ENCODE results near the gene BPIFA1. TPM values are rescaled to one million over a fixed set of nuclear protein-coding genes. Genes with fewer than 3 reads are reported as not detected.

BPIFA1 gene
- total and polyA plus RNA-seq, 2 donors: 1.2 to 6.0 TPM

DNA sequence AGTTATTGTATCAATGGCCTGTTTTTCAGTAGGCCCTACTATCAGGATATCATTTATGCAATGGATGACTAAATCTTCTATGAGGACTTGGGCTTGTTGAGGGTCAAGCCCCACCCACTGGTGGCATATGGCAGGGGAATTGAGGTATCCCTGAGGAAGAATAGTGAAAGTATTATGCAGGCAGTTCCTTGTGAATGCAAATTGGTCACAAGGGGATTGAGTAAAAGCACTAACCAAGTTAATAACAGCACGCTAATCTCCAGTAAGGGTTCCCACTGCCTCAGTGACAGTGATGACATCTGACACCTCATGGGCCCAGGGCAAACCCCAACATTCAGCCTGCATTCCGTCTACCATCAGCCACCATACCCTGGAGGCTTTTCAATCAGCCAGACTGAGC lies 14.9 kb downstream of the BPIFA1 start:
- Histone ChIP-seq H3K27ac (ENCODE audit: low read depth in 1 of 2, low read length in 1 of 2) (no peak overlapping the region), H3K9me3 (ENCODE audit: control insufficient read depth in 2 of 2, insufficient read depth in 1 of 2, low read length in 1 of 2) (no peaks in the 10 kb centered on the region), H3K36me3 (ENCODE audit: control insufficient read depth in 2 of 2, insufficient read depth in 2 of 2, low read length in 1 of 2) (no peaks in the 10 kb centered on the region), H3K4me1 (ENCODE audit: control insufficient read depth in 2 of 2, insufficient read depth in 2 of 2, low read length in 2 of 2) (no peaks in the 10 kb centered on the region), H3K27me3 (ENCODE audit: control insufficient read depth in 2 of 2, insufficient read depth in 1 of 2, low read length in 1 of 2) (no peaks in the 10 kb centered on the region), H3K4me3 (ENCODE audit: low read length in 2 of 2) (no peak overlapping the region)
- 61% methylated on average over 2 of the region's 2 CpGs for WGBS
- no peak for DNase-seq (ENCODE audit: low read depth in 6 of 9, low spot score in 9 of 9)

DNA sequence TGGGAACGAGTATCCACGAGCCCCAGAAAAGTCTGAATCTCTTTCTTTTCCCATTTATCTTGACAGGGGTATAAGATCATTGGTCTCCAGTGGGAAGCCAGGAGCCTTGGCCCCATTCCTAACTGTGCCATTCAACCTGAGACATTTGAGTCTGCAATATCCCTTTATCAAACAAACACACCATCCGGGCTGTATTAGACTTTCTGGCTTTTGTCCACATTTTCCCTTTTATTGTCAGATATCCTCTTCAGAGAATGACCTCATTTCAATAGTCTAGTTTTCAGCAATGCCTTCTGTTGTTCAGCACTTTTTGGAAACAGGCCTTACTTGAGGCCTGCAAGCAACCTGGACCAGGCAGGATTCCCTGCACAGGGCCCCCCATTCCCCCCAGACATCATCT lies 15.7 kb downstream of the BPIFA1 start:
- Histone ChIP-seq H3K27me3 (ENCODE audit: control insufficient read depth in 2 of 2, insufficient read depth in 1 of 2, low read length in 1 of 2) (no peaks in the 10 kb centered on the region), H3K4me3 (ENCODE audit: low read length in 2 of 2) (no peak overlapping the region), H3K27ac (ENCODE audit: low read depth in 1 of 2, low read length in 1 of 2) (no peak overlapping the region), H3K4me1 (ENCODE audit: control insufficient read depth in 2 of 2, insufficient read depth in 2 of 2, low read length in 2 of 2) (no peaks in the 10 kb centered on the region), H3K36me3 (ENCODE audit: control insufficient read depth in 2 of 2, insufficient read depth in 2 of 2, low read length in 1 of 2) (no peaks in the 10 kb centered on the region), H3K9me3 (ENCODE audit: control insufficient read depth in 2 of 2, insufficient read depth in 1 of 2, low read length in 1 of 2) (no peaks in the 10 kb centered on the region)
- no peak for DNase-seq (ENCODE audit: low read depth in 6 of 9, low spot score in 9 of 9)
- 97% methylated on average over 3 of the region's 3 CpGs for WGBS

DNA sequence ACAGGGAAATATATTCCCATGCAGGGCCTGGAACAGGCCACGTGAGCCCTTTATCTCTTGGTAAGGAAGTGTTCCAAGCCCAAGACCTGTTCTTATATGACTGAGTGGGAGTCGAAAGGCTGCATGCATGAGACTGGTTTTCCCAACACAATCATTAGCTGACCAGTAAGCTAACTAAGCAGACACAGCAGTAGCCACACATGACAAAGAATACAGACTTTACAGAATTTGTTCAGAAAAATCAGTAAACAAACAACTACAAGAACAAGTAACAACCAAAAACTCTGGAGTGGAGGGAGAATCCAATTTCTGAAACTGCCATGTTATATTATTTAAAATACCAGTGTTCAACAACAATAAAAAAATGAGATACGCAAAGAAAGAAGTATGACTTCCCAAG lies 16.7 kb downstream of the BPIFA1 start:
- H3K4me3 ChIP-seq (ENCODE audit: low read length in 2 of 2): no peak overlapping the region
- DNase-seq (ENCODE audit: low read depth in 6 of 9, low spot score in 9 of 9): no peak
- whole genome bisulfite sequencing: 91% methylated on average over 3 of the region's 3 CpGs
- no peaks in the 10 kb centered on the region for H3K4me1 ChIP-seq (ENCODE audit: control insufficient read depth in 2 of 2, insufficient read depth in 2 of 2, low read length in 2 of 2)
- H3K36me3 ChIP-seq (ENCODE audit: control insufficient read depth in 2 of 2, insufficient read depth in 2 of 2, low read length in 1 of 2): no peaks in the 10 kb centered on the region
- H3K27me3 ChIP-seq (ENCODE audit: control insufficient read depth in 2 of 2, insufficient read depth in 1 of 2, low read length in 1 of 2): no peaks in the 10 kb centered on the region
- no peaks in the 10 kb centered on the region for H3K9me3 ChIP-seq (ENCODE audit: control insufficient read depth in 2 of 2, insufficient read depth in 1 of 2, low read length in 1 of 2)
- no peak overlapping the region for H3K27ac ChIP-seq (ENCODE audit: low read depth in 1 of 2, low read length in 1 of 2)

DNA sequence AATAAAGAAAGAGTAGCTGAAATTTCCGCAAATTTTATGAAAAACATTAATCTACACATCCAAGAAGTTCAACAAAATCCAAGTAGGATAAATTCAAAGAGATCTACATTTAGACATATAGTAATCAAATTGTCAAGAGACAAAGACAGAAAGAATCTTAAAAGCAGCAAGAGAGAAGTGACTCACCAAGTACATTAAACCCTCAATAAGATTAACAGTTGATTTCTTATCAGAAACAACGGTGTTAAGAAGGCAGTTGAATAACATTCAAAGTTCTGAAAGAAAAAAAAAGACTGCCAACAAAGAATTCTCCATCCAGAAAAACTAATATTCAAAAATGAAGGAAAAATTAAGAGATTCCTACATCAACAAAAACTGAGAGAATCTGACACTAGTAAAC lies 19.2 kb downstream of the BPIFA1 start:
- H3K27me3 ChIP-seq (ENCODE audit: control insufficient read depth in 2 of 2, insufficient read depth in 1 of 2, low read length in 1 of 2): no peaks in the 10 kb centered on the region
- H3K27ac ChIP-seq (ENCODE audit: low read depth in 1 of 2, low read length in 1 of 2): no peak overlapping the region
- no peaks in the 10 kb centered on the region for H3K36me3 ChIP-seq (ENCODE audit: control insufficient read depth in 2 of 2, insufficient read depth in 2 of 2, low read length in 1 of 2)
- no peak overlapping the region for H3K4me3 ChIP-seq (ENCODE audit: low read length in 2 of 2)
- no peak for DNase-seq (ENCODE audit: low read depth in 6 of 9, low spot score in 9 of 9)
- 86% methylated on average over 2 of the region's 2 CpGs for WGBS
- H3K4me1 ChIP-seq (ENCODE audit: control insufficient read depth in 2 of 2, insufficient read depth in 2 of 2, low read length in 2 of 2): no peaks in the 10 kb centered on the region
- H3K9me3 ChIP-seq (ENCODE audit: control insufficient read depth in 2 of 2, insufficient read depth in 1 of 2, low read length in 1 of 2): no peaks in the 10 kb centered on the region

DNA sequence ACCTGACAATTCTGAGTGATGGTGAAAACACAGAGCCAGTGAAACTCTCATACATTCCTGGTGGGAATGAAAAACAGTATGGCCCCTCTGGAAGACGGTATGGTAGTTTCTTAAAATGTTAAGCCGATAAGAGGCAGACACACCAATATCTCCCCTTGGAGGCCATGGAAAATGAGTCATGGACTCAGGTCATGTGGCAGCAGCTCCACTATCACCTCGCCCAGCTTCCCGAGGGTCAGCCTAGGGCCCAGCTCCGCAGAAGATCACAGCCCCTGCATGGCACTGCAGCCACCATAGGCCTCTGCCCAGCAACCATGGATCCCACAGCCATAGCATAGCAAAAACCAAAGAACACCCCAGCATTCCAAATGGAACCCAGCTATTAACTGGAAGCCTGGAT lies 21.4 kb downstream of the BPIFA1 start:
- Histone ChIP-seq H3K4me3 (ENCODE audit: low read length in 2 of 2) (no peak overlapping the region), H3K27me3 (ENCODE audit: control insufficient read depth in 2 of 2, insufficient read depth in 1 of 2, low read length in 1 of 2) (no peaks in the 10 kb centered on the region), H3K27ac (ENCODE audit: low read depth in 1 of 2, low read length in 1 of 2) (no peak overlapping the region), H3K4me1 (ENCODE audit: control insufficient read depth in 2 of 2, insufficient read depth in 2 of 2, low read length in 2 of 2) (no peaks in the 10 kb centered on the region), H3K9me3 (ENCODE audit: control insufficient read depth in 2 of 2, insufficient read depth in 1 of 2, low read length in 1 of 2) (peaks cover 0 to 3% of the 10 kb centered on the region in 2 donors), H3K36me3 (ENCODE audit: control insufficient read depth in 2 of 2, insufficient read depth in 2 of 2, low read length in 1 of 2) (no peaks in the 10 kb centered on the region)
- DNase-seq (ENCODE audit: low read depth in 6 of 9, low spot score in 9 of 9): no peak
- 96% methylated on average over 5 of the region's 5 CpGs for WGBS

DNA sequence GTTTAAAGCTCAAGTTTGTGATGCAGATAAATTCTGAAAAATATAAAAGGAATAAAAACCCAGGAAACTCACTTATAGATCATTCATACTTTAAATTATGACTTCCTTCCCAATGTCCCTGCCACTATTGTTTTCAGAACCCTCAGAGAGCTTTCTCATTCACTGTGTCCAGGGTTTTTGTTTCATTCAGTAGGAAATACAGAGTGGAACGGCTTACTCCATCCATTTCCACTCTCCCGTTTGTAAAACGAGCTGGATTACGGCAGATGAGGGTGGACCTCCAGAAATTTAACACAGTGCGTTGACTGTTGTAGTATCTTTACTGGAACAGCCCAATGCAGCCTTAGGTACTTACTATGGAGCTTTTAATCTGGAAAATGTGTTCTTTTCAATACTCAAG lies 23.6 kb downstream of the BPIFA1 start:
- no peaks in the 10 kb centered on the region for H3K36me3 ChIP-seq (ENCODE audit: control insufficient read depth in 2 of 2, insufficient read depth in 2 of 2, low read length in 1 of 2)
- H3K4me3 ChIP-seq (ENCODE audit: low read length in 2 of 2): no peak overlapping the region
- no peaks in the 10 kb centered on the region for H3K4me1 ChIP-seq (ENCODE audit: control insufficient read depth in 2 of 2, insufficient read depth in 2 of 2, low read length in 2 of 2)
- no peaks in the 10 kb centered on the region for H3K27me3 ChIP-seq (ENCODE audit: control insufficient read depth in 2 of 2, insufficient read depth in 1 of 2, low read length in 1 of 2)
- DNase-seq (ENCODE audit: low read depth in 6 of 9, low spot score in 9 of 9): no peak
- WGBS: 47% methylated on average over 5 of the region's 5 CpGs
- peaks cover 0 to 3% of the 10 kb centered on the region in 2 donors for H3K9me3 ChIP-seq (ENCODE audit: control insufficient read depth in 2 of 2, insufficient read depth in 1 of 2, low read length in 1 of 2)
- no peak overlapping the region for H3K27ac ChIP-seq (ENCODE audit: low read depth in 1 of 2, low read length in 1 of 2)

DNA sequence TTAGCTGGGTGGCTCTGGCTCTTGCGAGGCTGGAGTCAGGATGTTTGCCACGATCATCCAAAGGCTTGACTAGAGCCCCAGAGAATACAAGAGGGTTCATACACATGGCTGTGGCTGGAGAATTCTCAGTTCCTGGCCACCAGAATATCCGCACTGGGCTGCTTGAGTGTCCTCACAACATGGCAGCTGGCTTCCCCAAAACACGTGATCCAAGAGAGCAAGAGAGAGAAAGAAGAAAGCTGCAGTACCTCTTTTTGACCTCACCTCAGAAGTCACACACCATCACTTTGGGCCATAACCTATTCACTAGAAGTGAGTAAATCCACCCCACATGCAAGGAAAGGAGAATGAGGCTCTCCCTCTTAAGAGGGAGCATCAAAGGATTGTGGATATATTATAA lies 25.7 kb downstream of the BPIFA1 start:
- no peak overlapping the region for H3K4me3 ChIP-seq (ENCODE audit: low read length in 2 of 2)
- H3K4me1 ChIP-seq (ENCODE audit: control insufficient read depth in 2 of 2, insufficient read depth in 2 of 2, low read length in 2 of 2): no peaks in the 10 kb centered on the region
- peaks cover 0 to 1% of the 10 kb centered on the region in 2 donors for H3K27me3 ChIP-seq (ENCODE audit: control insufficient read depth in 2 of 2, insufficient read depth in 1 of 2, low read length in 1 of 2)
- peaks cover 0 to 3% of the 10 kb centered on the region in 2 donors for H3K9me3 ChIP-seq (ENCODE audit: control insufficient read depth in 2 of 2, insufficient read depth in 1 of 2, low read length in 1 of 2)
- WGBS: 83% methylated on average over 4 of the region's 4 CpGs
- no peak overlapping the region for H3K27ac ChIP-seq (ENCODE audit: low read depth in 1 of 2, low read length in 1 of 2)
- no peaks in the 10 kb centered on the region for H3K36me3 ChIP-seq (ENCODE audit: control insufficient read depth in 2 of 2, insufficient read depth in 2 of 2, low read length in 1 of 2)
- no peak for DNase-seq (ENCODE audit: low read depth in 6 of 9, low spot score in 9 of 9)

DNA sequence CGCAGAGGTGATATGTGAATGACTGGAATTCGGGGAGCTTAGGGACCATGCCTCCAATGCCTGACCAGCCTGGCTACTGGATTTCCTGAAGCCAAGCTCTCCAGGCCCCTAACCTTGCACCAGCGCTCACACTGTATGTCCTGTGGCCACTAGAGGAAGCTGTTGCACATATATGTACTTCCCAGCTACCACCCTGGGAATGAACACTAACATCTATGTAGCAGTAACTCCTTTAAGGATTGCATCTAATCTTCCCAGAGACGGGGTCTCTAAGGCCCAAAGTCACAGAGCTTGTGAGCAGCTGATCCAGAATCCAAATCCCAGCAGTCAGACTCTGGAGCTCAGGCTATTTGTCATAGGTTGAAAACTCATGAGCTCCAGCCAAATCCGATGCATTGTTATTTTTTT lies 26.9 kb downstream of the BPIFA1 start:
- Histone ChIP-seq H3K9me3 (ENCODE audit: control insufficient read depth in 2 of 2, insufficient read depth in 1 of 2, low read length in 1 of 2) (peaks cover 0 to 3% of the 10 kb centered on the region in 2 donors), H3K4me3 (ENCODE audit: low read length in 2 of 2) (no peak overlapping the region), H3K27ac (ENCODE audit: low read depth in 1 of 2, low read length in 1 of 2) (no peak overlapping the region), H3K36me3 (ENCODE audit: control insufficient read depth in 2 of 2, insufficient read depth in 2 of 2, low read length in 1 of 2) (no peaks in the 10 kb centered on the region), H3K27me3 (ENCODE audit: control insufficient read depth in 2 of 2, insufficient read depth in 1 of 2, low read length in 1 of 2) (peaks cover 0 to 2% of the 10 kb centered on the region in 2 donors), H3K4me1 (ENCODE audit: control insufficient read depth in 2 of 2, insufficient read depth in 2 of 2, low read length in 2 of 2) (no peaks in the 10 kb centered on the region)
- 47% methylated on average over 5 of the region's 5 CpGs for WGBS
- DNase-seq (ENCODE audit: low read depth in 6 of 9, low spot score in 9 of 9): peak in 2 of 9 donors; percentile 3 to 10

DNA sequence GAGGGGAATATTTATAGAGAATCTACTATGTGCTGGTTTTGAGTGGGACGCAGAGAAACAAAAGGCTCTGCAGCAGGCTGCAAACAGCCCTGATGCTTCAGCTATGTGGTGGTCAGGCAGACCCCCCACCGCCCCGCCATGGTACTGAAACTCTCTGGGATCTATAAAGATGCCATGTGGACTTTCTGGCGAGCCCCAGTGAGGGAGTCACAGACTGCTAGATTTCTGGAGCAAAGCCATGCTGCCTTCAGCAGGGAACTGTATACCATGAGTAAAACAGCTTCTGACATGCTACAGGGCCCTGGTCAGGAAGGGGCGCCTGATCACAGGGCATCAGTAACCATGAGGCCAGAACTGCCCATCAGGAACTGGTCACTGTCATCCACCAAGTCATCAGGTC lies 28.0 kb downstream of the BPIFA1 start:
- Histone ChIP-seq H3K27me3 (ENCODE audit: control insufficient read depth in 2 of 2, insufficient read depth in 1 of 2, low read length in 1 of 2) (peaks cover 0 to 2% of the 10 kb centered on the region in 2 donors), H3K4me3 (ENCODE audit: low read length in 2 of 2) (no peak overlapping the region), H3K4me1 (ENCODE audit: control insufficient read depth in 2 of 2, insufficient read depth in 2 of 2, low read length in 2 of 2) (no peaks in the 10 kb centered on the region), H3K36me3 (ENCODE audit: control insufficient read depth in 2 of 2, insufficient read depth in 2 of 2, low read length in 1 of 2) (no peaks in the 10 kb centered on the region), H3K9me3 (ENCODE audit: control insufficient read depth in 2 of 2, insufficient read depth in 1 of 2, low read length in 1 of 2) (peaks cover 0 to 3% of the 10 kb centered on the region in 2 donors), H3K27ac (ENCODE audit: low read depth in 1 of 2, low read length in 1 of 2) (no peak overlapping the region)
- DNase-seq (ENCODE audit: low read depth in 6 of 9, low spot score in 9 of 9): no peak
- WGBS: 94% methylated on average over 5 of the region's 5 CpGs

DNA sequence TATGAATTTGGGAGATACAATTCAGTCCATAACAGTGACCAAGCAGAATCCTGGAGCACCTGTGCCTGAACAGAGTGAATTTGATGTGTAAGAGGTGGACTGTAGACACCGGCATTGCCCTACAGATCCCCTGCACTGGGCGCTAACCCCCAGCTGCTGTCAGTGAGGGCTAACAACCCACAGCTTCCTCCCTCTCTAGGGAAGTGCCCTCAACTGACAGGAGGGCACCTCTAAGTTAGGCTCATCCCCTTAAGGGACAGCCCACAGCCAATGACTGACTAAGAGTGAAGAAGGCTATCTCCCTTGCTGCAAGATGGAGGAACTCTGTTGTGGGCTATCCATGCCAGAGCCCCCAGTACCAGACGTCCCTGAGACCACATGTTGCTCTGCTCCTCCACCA lies 31.9 kb downstream of the BPIFA1 start:
- no peaks in the 10 kb centered on the region for H3K9me3 ChIP-seq (ENCODE audit: control insufficient read depth in 2 of 2, insufficient read depth in 1 of 2, low read length in 1 of 2)
- H3K36me3 ChIP-seq (ENCODE audit: control insufficient read depth in 2 of 2, insufficient read depth in 2 of 2, low read length in 1 of 2): no peaks in the 10 kb centered on the region
- no peak overlapping the region for H3K27ac ChIP-seq (ENCODE audit: low read depth in 1 of 2, low read length in 1 of 2)
- no peaks in the 10 kb centered on the region for H3K4me1 ChIP-seq (ENCODE audit: control insufficient read depth in 2 of 2, insufficient read depth in 2 of 2, low read length in 2 of 2)
- no peak overlapping the region for H3K4me3 ChIP-seq (ENCODE audit: low read length in 2 of 2)
- peaks cover 0 to 2% of the 10 kb centered on the region in 2 donors for H3K27me3 ChIP-seq (ENCODE audit: control insufficient read depth in 2 of 2, insufficient read depth in 1 of 2, low read length in 1 of 2)
- WGBS: 32% methylated on average over 3 of the region's 3 CpGs
- no peak for DNase-seq (ENCODE audit: low read depth in 6 of 9, low spot score in 9 of 9)
